WTC11 (cell line): Measurements from ENCODE around the gene SLC44A3. TPM values are rescaled to one million over a fixed set of nuclear protein-coding genes. Genes with fewer than 3 reads are reported as not detected.
A peak's percentile ranks its signal among the peaks of the same experiment; 100 is the strongest.

Source experiments
- ATAC-seq: fragments of 200-7000 bp; cut with Tn5 transposase; 2 replicates; pipeline ENCODE4 v1.10.0; 2021; ENCODE audit warnings: mild to moderate bottlenecking, moderate library complexity
- CTCF ChIA-PET: fragments of 300-600 bp; sonication (Branson Sonifier 250); formaldehyde crosslinking; loops from one replicate; lab custom pipeline; 2021; ENCODE audit warnings: antibody characterized with exemption; lab: Charles Lee
- POLR2A ChIA-PET: fragments of 350-600 bp; sonication (Branson Sonifier 250); formaldehyde crosslinking; loops from one replicate; lab custom pipeline; 2021; ENCODE audit warnings: antibody characterized with exemption; lab: Charles Lee
- DNase-seq: peaks from one replicate; pipeline ENCODE4 v3.0.0; 2021; ENCODE audit warnings: low spot score
- H3K27ac Mint-ChIP-seq: 2 replicates; pipeline ENCODE4 v1.8.0; 2021; ENCODE audit warnings: mixed read lengths
- H3K27me3 Mint-ChIP-seq: 2 replicates; pipeline ENCODE4 v1.8.0; 2021; ENCODE audit warnings: low read depth, mild to moderate bottlenecking, moderate library complexity, mixed read lengths
- H3K36me3 Mint-ChIP-seq: 2 replicates; pipeline ENCODE4 v1.8.0; 2021; ENCODE audit warnings: mixed read lengths
- H3K4me1 Mint-ChIP-seq: 2 replicates; pipeline ENCODE4 v1.8.0; 2022; ENCODE audit warnings: mixed read lengths
- H3K4me3 Mint-ChIP-seq: 2 replicates; pipeline ENCODE4 v1.8.0; 2021; ENCODE audit warnings: mild to moderate bottlenecking, moderate library complexity, mixed read lengths
- H3K9me3 Mint-ChIP-seq: 2 replicates; pipeline ENCODE4 v1.8.0; 2021; ENCODE audit warnings: mixed read lengths
- AR ChIP-seq: fragments of 250-450 bp; sonication (Bioruptor Pico); IDR thresholded peaks from 2 replicates; pipeline ENCODE4 v1.9.0; 2021; ENCODE audit warnings: mild to moderate bottlenecking
- ATF6 ChIP-seq: sonication (generic); formaldehyde crosslinking; IDR thresholded peaks from 2 replicates; pipeline ENCODE4 v1.8.1; 2023; ENCODE audit warnings: mild to moderate bottlenecking, missing genetic modification reagents
- CBFB ChIP-seq: sonication (generic); formaldehyde crosslinking; IDR thresholded peaks from 2 replicates; pipeline ENCODE4 v1.8.1; 2022; ENCODE audit warnings: mild to moderate bottlenecking, low read depth, missing genetic modification reagents
- E2F1 ChIP-seq: sonication (generic); formaldehyde crosslinking; IDR thresholded peaks from 2 replicates; pipeline ENCODE4 v1.8.0; 2022; ENCODE audit warnings: mild to moderate bottlenecking, missing genetic modification reagents
- ELF4 ChIP-seq: sonication (generic); formaldehyde crosslinking; IDR thresholded peaks from 2 replicates; pipeline ENCODE4 v1.8.1; 2022; ENCODE audit warnings: low read depth, mild to moderate bottlenecking, moderate library complexity, missing genetic modification reagents
- ESRRA ChIP-seq: sonication (generic); formaldehyde crosslinking; IDR thresholded peaks from 2 replicates; pipeline ENCODE4 v1.8.1; 2022; ENCODE audit warnings: mild to moderate bottlenecking, missing genetic modification reagents, borderline replicate concordance
- GTF2I ChIP-seq: fragments of 250-450 bp; sonication (Bioruptor Pico); conservative IDR thresholded peaks from 2 replicates; pipeline ENCODE4 v1.4.0; 2021; ENCODE audit warnings: mild to moderate bottlenecking
- HMGXB4 ChIP-seq: sonication (generic); formaldehyde crosslinking; IDR thresholded peaks from 2 replicates; pipeline ENCODE4 v1.8.1; 2023; ENCODE audit warnings: mild to moderate bottlenecking, moderate library complexity, missing genetic modification reagents
- IRF1 ChIP-seq: sonication (generic); formaldehyde crosslinking; IDR thresholded peaks from 2 replicates; pipeline ENCODE4 v1.8.0; 2023; ENCODE audit warnings: missing genetic modification reagents
- JUN ChIP-seq: sonication (generic); formaldehyde crosslinking; IDR thresholded peaks from 2 replicates; pipeline ENCODE4 v1.8.0; 2023; ENCODE audit warnings: mild to moderate bottlenecking, missing genetic modification reagents
- KAT7 ChIP-seq: sonication (generic); formaldehyde crosslinking; IDR thresholded peaks from 2 replicates; pipeline ENCODE4 v1.8.1; 2023; ENCODE audit warnings: missing genetic modification reagents, mild to moderate bottlenecking, borderline replicate concordance
- MYBL2 ChIP-seq: sonication (generic); formaldehyde crosslinking; IDR thresholded peaks from 2 replicates; pipeline ENCODE4 v1.8.1; 2023; ENCODE audit warnings: mild to moderate bottlenecking, moderate library complexity, missing genetic modification reagents
- PRDM15 ChIP-seq: sonication (generic); formaldehyde crosslinking; IDR thresholded peaks from 2 replicates; pipeline ENCODE4 v1.8.0; 2022; ENCODE audit warnings: missing genetic modification reagents
- PRRX2 ChIP-seq: fragments of 250-450 bp; sonication (Bioruptor Pico); IDR thresholded peaks from 2 replicates; pipeline ENCODE4 v1.8.0; 2021; ENCODE audit warnings: mild to moderate bottlenecking
- SMAD4 ChIP-seq: sonication (generic); formaldehyde crosslinking; IDR thresholded peaks from 2 replicates; pipeline ENCODE4 v1.8.0; 2022; ENCODE audit warnings: mild to moderate bottlenecking, missing genetic modification reagents
- TCF7 ChIP-seq: sonication (generic); formaldehyde crosslinking; IDR thresholded peaks from 2 replicates; pipeline ENCODE4 v1.8.0; 2022; ENCODE audit warnings: mild to moderate bottlenecking, low read depth, missing genetic modification reagents, moderate library complexity
- ZNF317 ChIP-seq: sonication (generic); formaldehyde crosslinking; IDR thresholded peaks from 2 replicates; pipeline ENCODE4 v1.8.1; 2023; ENCODE audit warnings: low read depth, mild to moderate bottlenecking, moderate library complexity, missing genetic modification reagents, borderline replicate concordance
- total RNA-seq: library from RNA; stranded (reverse); gene quantifications from 3 replicates; pipeline ENCODE4 v1.2.3, GENCODE V29; 2021

SLC44A3 gene
- total RNA-seq, 1 experiment from 2014 or later: 4.7 TPM

- Mint-ChIP-seq H3K27me3 (no peaks in the 10 kb centered on the region), H3K36me3 (no peaks in the 10 kb centered on the region), H3K9me3 (no peaks in the 10 kb centered on the region), H3K4me1 (peaks cover 7% of the 10 kb centered on the region), H3K27ac (no peak overlapping the region), H3K4me3 (no peak overlapping the region)
- ATAC-seq (peak; percentile 50), DNase-seq (no peak)
- POLR2A ChIA-PET: no interaction called here
- CTCF ChIA-PET: no interaction called here
- no peak for TF ChIP-seq SMAD4 (CRISPR knock-in tag)
- TF ChIP-seq ATF6 (CRISPR knock-in tag): no peak
- no peak for TF ChIP-seq ZNF317 (CRISPR knock-in tag)
- no peak for TF ChIP-seq MYBL2 (CRISPR knock-in tag)
- TF ChIP-seq ELF4 (CRISPR knock-in tag): no peak
- no peak for TF ChIP-seq PRDM15 (CRISPR knock-in tag)
- no peak for TF ChIP-seq ESRRA (CRISPR knock-in tag)
- no peak for TF ChIP-seq JUN (CRISPR knock-in tag)
- TF ChIP-seq E2F1: no peak
- no peak for TF ChIP-seq GTF2I (CRISPR knock-in tag)
- TF ChIP-seq AR (CRISPR knock-in tag): no peak
- TF ChIP-seq HMGXB4 (CRISPR knock-in tag): no peak
- TF ChIP-seq PRRX2 (CRISPR knock-in tag): no peak
- TF ChIP-seq TCF7 (CRISPR knock-in tag): no peak
- no peak for TF ChIP-seq KAT7 (CRISPR knock-in tag)
- no peak for TF ChIP-seq IRF1 (CRISPR knock-in tag)
- TF ChIP-seq CBFB (CRISPR knock-in tag): no peak
- TF ChIP-seq, all 79 proteins: peak for 0
Measured at GRCh38 chr1:94783342-94784189, 36.6 kb upstream of the SLC44A3 start.
